Umbilical cord (tissue), 2 donors: Measurements from ENCODE around the gene NBEAL2. TPM values are rescaled to one million over a fixed set of nuclear protein-coding genes. Genes with fewer than 3 reads are reported as not detected.
A peak's percentile ranks its signal among the peaks of the same experiment; 100 is the strongest.
"Not testable (repeated sequence)": the region's sequence is repeated elsewhere in the genome, so short reads cannot be mapped to it uniquely, and the experiment has no call there.

Source experiments
- DNase-seq: peaks from one replicate; pipeline ENCODE4 v3.0.0-alpha.2; 2015; ENCODE audit warnings: low spot score
- total RNA-seq: library from RNA; depleted of rRNA; stranded (reverse); fragments of >200 nt; gene quantifications from one replicate; pipeline ENCODE4 v1.2.3, GENCODE V29; 2014; ENCODE audit warnings: low replicate concordance; ENCODE audit not compliant: insufficient read depth

Gene NBEAL2
- total RNA-seq, 1 donor from 2014 or later, result 21.2 TPM

- no peak for DNase-seq
Observed at GRCh38 chr3:46960835-46961234, 18.6 kb upstream of the NBEAL2 start.

- no peak for DNase-seq
Observed at GRCh38 chr3:46962427-46962826, 17.0 kb upstream of the NBEAL2 start.

DNA sequence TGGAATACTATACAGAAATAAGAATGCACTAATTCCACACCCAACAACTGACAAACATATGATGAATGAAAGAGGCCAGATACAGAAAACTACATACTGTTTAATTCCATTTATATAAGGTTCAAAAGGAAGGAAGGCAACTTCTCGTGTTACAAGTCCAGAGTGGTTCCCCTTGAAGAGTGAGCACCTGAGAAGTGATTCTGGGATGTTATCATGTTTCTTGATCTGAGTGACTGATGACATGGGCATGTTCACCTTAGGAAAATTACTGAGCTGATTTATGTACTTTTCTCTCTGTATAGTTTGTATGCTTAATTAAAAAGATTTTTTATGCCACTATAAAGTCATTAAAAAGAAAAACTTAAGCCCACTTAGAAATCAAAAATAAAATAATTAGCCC lies 16.5 kb upstream of the NBEAL2 start:
- no peak for DNase-seq

DNA sequence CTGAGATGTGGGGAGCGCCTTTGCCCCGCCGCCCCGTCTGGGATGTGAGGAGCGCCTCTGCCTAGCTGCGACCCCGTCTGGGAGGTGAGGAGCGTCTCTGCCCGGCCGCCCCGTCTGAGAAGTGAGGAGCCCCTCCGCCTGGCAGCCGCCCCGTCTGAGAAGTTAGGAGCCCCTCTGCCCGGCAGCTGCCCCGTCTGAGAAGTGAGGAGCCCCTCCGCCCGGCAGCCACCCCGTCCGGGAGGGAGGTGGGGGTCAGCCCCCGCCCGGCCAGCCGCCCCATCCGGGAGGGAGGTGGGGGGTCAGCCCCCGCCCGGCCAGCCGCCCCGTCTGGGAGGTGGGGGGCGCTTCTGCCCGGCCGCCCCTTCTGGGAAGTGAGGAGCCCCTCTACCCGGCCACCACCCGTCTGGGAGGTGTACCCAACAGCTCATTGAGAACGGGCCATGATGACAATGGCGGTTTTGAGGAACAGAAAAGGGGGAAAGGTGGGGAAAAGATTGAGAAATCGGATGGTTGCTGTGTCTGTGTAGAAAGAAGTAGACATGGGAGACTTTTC lies 15.4 kb upstream of the NBEAL2 start:
- DNase-seq, result not testable (repeated sequence)

- peak; percentile 53 for DNase-seq
Observed at GRCh38 chr3:46965151-46965550, 14.3 kb upstream of the NBEAL2 start.

DNA sequence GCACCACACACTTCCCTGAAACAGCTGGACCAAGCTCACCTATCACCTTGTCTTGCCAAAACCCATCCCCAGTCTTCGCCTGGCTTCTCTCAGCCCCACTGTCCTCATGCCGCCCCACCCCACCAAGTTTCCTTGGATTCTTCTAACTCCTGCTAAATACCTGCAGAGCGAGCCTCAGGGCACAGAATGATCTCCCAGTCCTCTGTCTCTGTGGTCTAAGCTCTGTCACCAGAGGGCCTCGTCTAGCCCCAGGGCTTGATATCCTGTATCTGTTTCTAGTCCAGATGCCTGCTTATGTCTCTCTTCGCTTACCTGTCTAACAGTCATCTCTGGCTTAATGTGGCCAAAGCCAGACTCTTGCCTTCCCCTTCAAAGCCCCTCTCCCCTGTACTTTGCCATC lies 12.7 kb upstream of the NBEAL2 start:
- no peak for DNase-seq

DNA sequence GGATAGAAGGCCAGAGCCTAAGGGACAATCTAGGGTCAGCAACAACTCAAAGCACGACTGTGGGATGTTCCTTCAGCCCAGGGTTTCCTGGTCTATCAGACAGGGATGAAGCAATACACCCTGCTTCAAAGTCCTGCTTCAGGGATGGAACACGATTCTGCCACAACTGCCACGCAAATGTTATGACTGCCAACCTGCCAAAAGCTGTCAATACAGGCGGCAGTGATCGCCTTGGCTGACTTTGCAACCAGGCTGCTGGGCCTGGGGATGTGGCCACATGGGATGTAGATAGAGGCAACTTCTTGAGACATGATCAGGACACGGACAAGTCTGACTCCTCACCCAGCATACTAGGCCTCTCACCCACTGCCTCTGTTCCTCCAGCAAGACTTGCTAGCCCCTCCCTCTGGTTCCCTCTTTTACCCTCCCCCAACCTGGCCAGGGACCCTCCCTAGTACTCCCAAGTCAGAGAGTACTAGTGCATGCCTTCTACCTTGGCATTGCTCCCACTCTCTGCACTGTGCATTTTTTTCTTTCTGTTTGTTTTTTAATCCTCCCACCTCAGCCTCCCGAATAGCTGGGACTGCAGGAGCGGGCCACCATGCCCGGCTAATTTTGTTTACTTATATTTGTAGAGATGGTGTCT lies 10.6 kb upstream of the NBEAL2 start:
- DNase-seq, result no peak

GRCh38 chr3:46970391-46971091 lies 8.9 kb upstream of the NBEAL2 start:
- no peak for DNase-seq

DNA sequence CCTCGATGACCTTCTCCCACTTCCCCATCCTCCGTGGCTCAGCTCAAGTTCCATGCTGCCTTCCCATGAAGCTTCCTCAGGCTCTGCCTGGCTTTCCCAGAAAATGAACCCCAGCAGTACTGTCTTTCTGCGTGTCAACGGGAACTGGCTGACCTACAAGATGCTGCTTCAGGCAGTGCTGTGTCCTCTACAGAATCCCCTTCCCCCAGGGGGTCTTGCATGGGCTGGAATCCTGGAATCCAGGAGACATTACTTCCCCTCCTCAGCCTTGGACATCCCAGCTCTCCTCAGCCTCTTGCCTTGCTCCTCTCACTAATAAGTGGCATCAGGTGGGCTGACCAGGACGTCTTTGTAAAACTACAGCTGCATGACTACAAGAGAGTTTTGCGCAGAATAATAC lies 8.3 kb upstream of the NBEAL2 start:
- no peak for DNase-seq

GRCh38 chr3:46971742-46972141 lies 7.7 kb upstream of the NBEAL2 start:
- DNase-seq, result no peak

- DNase-seq, result no peak
Observed at GRCh38 chr3:46972396-46972795, 7.1 kb upstream of the NBEAL2 start.

GRCh38 chr3:46974421-46975171 lies 4.9 kb upstream of the NBEAL2 start:
- no peak for DNase-seq

GRCh38 chr3:46976326-46977190 lies 2.9 kb upstream of the NBEAL2 start, which contains the start of gene CCDC12:
Gene CCDC12, minus strand, starts transcription at chr3:46976745. Its CDS starts 13 bp downstream, at chr3:46976732.
- DNase-seq, result peak; percentile 100

DNA sequence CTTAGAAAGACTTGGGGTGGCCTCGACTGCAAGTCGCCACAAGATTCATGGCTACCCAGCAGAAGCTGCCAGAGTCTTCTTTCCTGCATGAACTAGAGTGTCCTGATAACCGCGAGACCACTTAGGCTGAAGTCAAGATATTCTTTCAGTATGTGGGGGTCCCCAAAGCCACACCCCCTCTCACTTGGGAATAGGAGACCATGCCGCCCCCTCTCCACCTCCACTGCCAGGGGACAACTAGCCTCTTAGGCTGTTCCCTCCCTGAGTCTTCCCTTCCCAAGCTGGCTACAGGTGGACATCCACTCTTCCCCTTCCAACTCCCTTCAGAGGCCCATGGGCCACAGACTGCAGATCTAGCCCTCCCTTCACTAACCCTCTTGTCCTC lies 1.7 kb upstream of the NBEAL2 start:
- no peak for DNase-seq

- DNase-seq, result no peak
Observed at GRCh38 chr3:46978381-46978780, 1.1 kb upstream of the NBEAL2 start.

DNA sequence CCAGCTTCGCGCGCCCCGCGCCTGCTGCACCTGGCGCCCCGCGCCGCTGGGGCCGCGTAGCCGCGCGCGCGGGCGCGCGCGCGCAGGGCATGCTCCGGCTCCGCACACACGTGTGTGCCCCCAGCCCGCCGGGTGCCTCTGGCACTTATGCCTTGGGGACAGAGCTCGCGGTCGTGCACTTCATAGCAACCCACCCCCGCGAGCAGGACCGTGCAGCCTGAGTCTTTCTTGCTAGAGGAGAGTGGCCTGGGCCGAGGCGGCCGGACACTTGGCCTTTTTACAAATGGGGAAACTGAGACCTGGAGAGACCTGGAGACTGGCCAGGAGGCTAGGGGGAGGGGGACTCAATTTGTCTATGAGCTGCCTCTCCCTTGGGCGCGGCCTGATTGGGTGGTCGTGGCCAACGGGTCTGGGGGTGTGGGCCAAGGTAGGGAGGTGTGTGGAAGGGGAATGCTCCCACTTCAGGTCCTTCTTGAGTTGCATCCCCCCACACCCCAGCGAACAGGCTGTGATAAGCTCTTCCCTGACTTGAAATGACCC lies 562 bp downstream of the NBEAL2 start:
- DNase-seq, result no peak

DNA sequence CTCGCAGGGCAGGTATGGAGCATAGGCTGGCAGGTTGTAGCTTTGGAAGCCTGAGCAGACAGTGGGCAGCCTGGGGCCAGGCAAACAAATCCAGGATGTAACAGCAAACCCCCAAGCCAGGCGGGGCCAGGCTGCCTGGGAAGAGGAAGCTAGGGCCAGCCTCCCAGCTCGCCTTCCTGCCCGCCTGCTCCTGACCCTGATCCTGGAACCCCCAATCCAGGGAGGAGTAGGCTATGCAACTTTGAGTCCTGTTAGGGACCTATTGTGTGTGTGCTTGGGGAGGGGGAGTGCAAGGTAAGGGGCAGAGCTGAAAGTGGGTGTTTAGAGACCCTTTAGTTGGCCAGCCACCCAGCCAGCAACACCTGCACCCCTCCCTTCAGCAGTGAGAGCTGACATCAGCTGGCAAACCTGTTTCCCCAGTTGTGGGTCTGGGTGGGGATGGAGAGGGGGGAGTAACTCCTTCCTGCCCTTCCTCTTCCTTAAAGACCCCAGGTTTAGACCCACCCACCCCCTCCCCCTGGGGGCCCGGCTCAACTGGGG lies 2.5 kb downstream of the NBEAL2 start:
- peak; percentile 57 for DNase-seq

GRCh38 chr3:46982546-46982945 lies 3.1 kb downstream of the NBEAL2 start:
- no peak for DNase-seq

- no peak for DNase-seq
Observed at GRCh38 chr3:46984591-46985459, 5.4 kb downstream of the NBEAL2 start.

GRCh38 chr3:46985588-46985987 lies 6.1 kb downstream of the NBEAL2 start:
- DNase-seq, result no peak
